MCF 10A (cell line): ENCODE data around the gene DENND4C. TPM values are rescaled to one million over a fixed set of nuclear protein-coding genes. Genes with fewer than 3 reads are reported as not detected.
A peak's percentile ranks its signal among the peaks of the same experiment; 100 is the strongest.

Source experiments
- BruUV-seq: library from RNA; stranded (reverse); fragments of 400-500 nt; replicated peaks from 2 replicates; lab custom pipeline; 2021; lab: Mats Ljungman, UMichigan
- CTCF ChIA-PET: fragments of 300-600 bp; sonication (Branson Sonifier 250); formaldehyde crosslinking; extraction: SDS; loops from one replicate; lab custom pipeline; 2021; ENCODE audit warnings: antibody characterized with exemption, inconsistent platforms; lab: Yijun Ruan, JAX
- POLR2A ChIA-PET: fragments of 300-600, 350-650 bp; sonication (Branson Sonifier 250); formaldehyde crosslinking; extraction: SDS; loops from one replicate; lab custom pipeline; 2020; ENCODE audit warnings: antibody characterized with exemption, inconsistent platforms; lab: Yijun Ruan, JAX
- DNase-seq: peaks from one replicate; pipeline ENCODE4 v3.0.0-alpha.2; 2018; ENCODE audit not compliant: unreplicated experiment
- H3K27ac Mint-ChIP-seq: one replicate; pipeline ENCODE4 v1.8.0; 2022; ENCODE audit warnings: mild to moderate bottlenecking, low read depth, mixed read lengths; ENCODE audit not compliant: unreplicated experiment
- H3K27me3 Mint-ChIP-seq: one replicate; pipeline ENCODE4 v1.8.0; 2022; ENCODE audit warnings: mixed read lengths; ENCODE audit not compliant: insufficient read depth, unreplicated experiment
- H3K36me3 Mint-ChIP-seq: one replicate; pipeline ENCODE4 v1.8.0; 2022; ENCODE audit warnings: mild to moderate bottlenecking, moderate library complexity, mixed read lengths; ENCODE audit not compliant: insufficient read depth, unreplicated experiment
- H3K4me1 Mint-ChIP-seq: one replicate; pipeline ENCODE4 v1.8.0; 2022; ENCODE audit warnings: mixed read lengths; ENCODE audit not compliant: insufficient read depth, unreplicated experiment
- H3K4me3 Mint-ChIP-seq: one replicate; pipeline ENCODE4 v1.8.0; 2022; ENCODE audit warnings: mild to moderate bottlenecking, moderate library complexity, mixed read lengths; ENCODE audit not compliant: unreplicated experiment
- H3K9me3 Mint-ChIP-seq: one replicate; pipeline ENCODE4 v1.8.0; 2022; ENCODE audit warnings: mixed read lengths; ENCODE audit not compliant: unreplicated experiment
- CTCF ChIP-seq: fragments of 200-600 bp; IDR thresholded peaks from one replicate; pipeline ENCODE4 v1.8.0; 2022; ENCODE audit warnings: antibody characterized with exemption, mild to moderate bottlenecking; ENCODE audit not compliant: unreplicated experiment
- intact Hi-C: fragments of 100-400 bp; cut with micrococcal nuclease; formaldehyde crosslinking; loops from 2 replicates; pipeline ENCODE4 v1.14.1; 2022
- total RNA-seq: library from RNA; stranded (reverse); gene quantifications from 2 replicates; pipeline ENCODE4 v1.2.3, GENCODE V29; 2022

Gene DENND4C
- total RNA-seq, 1 experiment from 2014 or later = 26.4 TPM

GRCh38 chr9:19320495-19320894, 90.0 kb downstream of the DENND4C start:
- H3K27me3 Mint-ChIP-seq = no peaks in the 10 kb centered on the region
- TF ChIP-seq CTCF = no peak
- ChIA-PET POLR2A (interaction anchor here (0.6 kb wide), 1 partner anchor 9 kb away, joined by 3 read pairs; no protein-coding TSS in a partner anchor), CTCF (no interaction called here)
- BruUV-seq = no TSS peak
- intact Hi-C loops = no loop called here
- peaks cover 5% of the 10 kb centered on the region for H3K4me1 Mint-ChIP-seq
- no peaks in the 10 kb centered on the region for H3K9me3 Mint-ChIP-seq
- DNase-seq = peak; percentile 5
- H3K27ac Mint-ChIP-seq = no peak overlapping the region
- peaks cover 38% of the 10 kb centered on the region for H3K36me3 Mint-ChIP-seq
- H3K4me3 Mint-ChIP-seq = no peak overlapping the region

- DNase-seq = no peak
- Mint-ChIP-seq H3K9me3 (no peaks in the 10 kb centered on the region), H3K27me3 (no peaks in the 10 kb centered on the region), H3K4me1 (no peaks in the 10 kb centered on the region), H3K4me3 (no peak overlapping the region), H3K27ac (no peak overlapping the region), H3K36me3 (peaks cover 43% of the 10 kb centered on the region)
- no TSS peak for BruUV-seq
- no peak for TF ChIP-seq CTCF
- POLR2A ChIA-PET = interaction anchor here (0.7 kb wide), 1 partner anchor 15 kb away, joined by 4 read pairs; no protein-coding TSS in a partner anchor
- intact Hi-C loops = no loop called here
- CTCF ChIA-PET = no interaction called here
Observed at GRCh38 chr9:19331877-19332276, 101.4 kb downstream of the DENND4C start.

- Mint-ChIP-seq H3K36me3 (peaks cover 63% of the 10 kb centered on the region), H3K9me3 (no peaks in the 10 kb centered on the region), H3K4me3 (no peak overlapping the region), H3K27me3 (no peaks in the 10 kb centered on the region), H3K4me1 (no peaks in the 10 kb centered on the region), H3K27ac (no peak overlapping the region)
- intact Hi-C loops = no loop called here
- BruUV-seq = no TSS peak
- ChIA-PET CTCF (interaction anchor here (0.6 to 0.8 kb wide), 2 partner anchors 13 to 92 kb away, joined by 3 read pairs; no protein-coding TSS in a partner anchor), POLR2A (no interaction called here)
- DNase-seq = no peak
- no peak for TF ChIP-seq CTCF
Observed at GRCh38 chr9:19336166-19336565, 105.7 kb downstream of the DENND4C start.

- no TSS peak for BruUV-seq
- POLR2A ChIA-PET = no interaction called here
- H3K4me3 Mint-ChIP-seq = no peak overlapping the region
- H3K4me1 Mint-ChIP-seq = no peaks in the 10 kb centered on the region
- H3K27ac Mint-ChIP-seq = no peak overlapping the region
- H3K9me3 Mint-ChIP-seq = no peaks in the 10 kb centered on the region
- peaks cover 86% of the 10 kb centered on the region for H3K36me3 Mint-ChIP-seq
- DNase-seq = no peak
- TF ChIP-seq CTCF = no peak
- intact Hi-C loops = no loop called here
- CTCF ChIA-PET = interaction anchor here (1.2 kb wide), 1 partner anchor 14 kb away, joined by 4 read pairs; no protein-coding TSS in a partner anchor
- H3K27me3 Mint-ChIP-seq = no peaks in the 10 kb centered on the region
Observed at GRCh38 chr9:19342947-19343346, 112.5 kb downstream of the DENND4C start.
